VCaP (cell line): Measurements from ENCODE around the gene IFNGR2.

Experiments used
- H3K27ac ChIP-seq: fragments of 450-650 bp; 2 replicates; pipeline ENCODE4 v1.5.1; 2017
- TF ChIP-seq, protein P1 (sequence below): fragments of 450-650 bp; conservative IDR thresholded peaks from 2 replicates; pipeline ENCODE4 v1.5.1; 2017; ENCODE audit warnings: mild to moderate bottlenecking, moderate library complexity

The IFNGR2 gene

DNA sequence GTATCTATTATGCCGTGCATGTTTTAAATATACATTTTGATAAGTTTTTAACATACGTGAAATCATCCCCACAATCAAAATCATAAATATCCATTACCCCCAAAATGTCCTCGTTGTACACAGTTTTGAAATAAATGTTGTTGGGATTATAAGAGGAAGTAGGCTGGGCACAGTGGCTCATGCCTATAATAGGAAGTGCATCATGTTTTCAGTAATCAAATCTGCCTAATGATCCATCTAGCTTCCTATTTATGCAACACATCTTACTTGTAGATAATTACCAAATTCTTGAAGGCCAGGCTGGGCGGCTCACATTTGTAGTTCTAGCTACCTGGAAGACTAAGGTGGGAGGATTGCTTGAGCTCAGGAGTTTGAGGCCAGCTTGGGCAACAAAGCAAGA is 15.0 kb upstream of the IFNGR2 start:
- no peak overlapping the region for H3K27ac ChIP-seq
- TF ChIP-seq, protein P1, sequence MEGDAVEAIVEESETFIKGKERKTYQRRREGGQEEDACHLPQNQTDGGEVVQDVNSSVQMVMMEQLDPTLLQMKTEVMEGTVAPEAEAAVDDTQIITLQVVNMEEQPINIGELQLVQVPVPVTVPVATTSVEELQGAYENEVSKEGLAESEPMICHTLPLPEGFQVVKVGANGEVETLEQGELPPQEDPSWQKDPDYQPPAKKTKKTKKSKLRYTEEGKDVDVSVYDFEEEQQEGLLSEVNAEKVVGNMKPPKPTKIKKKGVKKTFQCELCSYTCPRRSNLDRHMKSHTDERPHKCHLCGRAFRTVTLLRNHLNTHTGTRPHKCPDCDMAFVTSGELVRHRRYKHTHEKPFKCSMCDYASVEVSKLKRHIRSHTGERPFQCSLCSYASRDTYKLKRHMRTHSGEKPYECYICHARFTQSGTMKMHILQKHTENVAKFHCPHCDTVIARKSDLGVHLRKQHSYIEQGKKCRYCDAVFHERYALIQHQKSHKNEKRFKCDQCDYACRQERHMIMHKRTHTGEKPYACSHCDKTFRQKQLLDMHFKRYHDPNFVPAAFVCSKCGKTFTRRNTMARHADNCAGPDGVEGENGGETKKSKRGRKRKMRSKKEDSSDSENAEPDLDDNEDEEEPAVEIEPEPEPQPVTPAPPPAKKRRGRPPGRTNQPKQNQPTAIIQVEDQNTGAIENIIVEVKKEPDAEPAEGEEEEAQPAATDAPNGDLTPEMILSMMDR = no peak

DNA sequence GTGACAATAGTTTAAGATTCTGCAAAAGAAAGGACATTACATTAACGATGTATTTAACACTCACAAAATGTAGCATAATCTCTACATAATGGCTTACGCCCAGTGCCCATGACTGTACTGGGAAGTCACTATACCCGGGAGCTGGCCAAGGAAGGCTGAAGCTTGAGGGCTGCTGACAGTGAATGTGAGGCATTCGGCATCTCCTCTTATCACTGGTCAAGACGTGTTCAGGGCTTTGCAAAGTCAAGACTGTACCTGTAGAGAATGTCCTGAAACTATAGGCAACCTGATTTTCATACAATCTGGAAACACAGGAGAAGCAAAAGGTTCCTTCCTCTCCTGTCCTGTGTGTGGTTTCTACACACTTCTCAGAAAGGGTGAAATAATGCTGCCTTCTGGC is 12.7 kb upstream of the IFNGR2 start:
- H3K27ac ChIP-seq = no peak overlapping the region
- TF ChIP-seq, protein P1 = no peak

DNA sequence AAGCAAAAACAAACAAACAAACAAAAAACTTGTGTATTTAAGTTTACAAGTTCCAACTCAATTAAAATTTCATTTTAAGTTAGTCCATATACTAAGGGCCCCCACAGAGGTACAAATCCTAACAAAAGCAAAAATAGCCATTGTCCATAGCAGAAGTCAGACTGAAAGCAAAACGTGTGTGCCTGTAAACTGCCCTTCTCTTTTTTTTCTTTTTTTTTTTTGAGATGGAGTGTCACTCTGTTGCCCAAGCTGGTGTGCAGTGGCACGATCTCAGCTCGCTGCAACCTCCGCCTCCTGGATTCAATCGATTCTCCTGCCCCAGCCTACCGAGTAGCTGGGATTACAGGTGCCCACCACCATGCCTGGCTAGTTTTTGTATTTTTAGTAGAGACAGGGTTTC is 11.6 kb upstream of the IFNGR2 start:
- TF ChIP-seq, protein P1 = no peak
- no peak overlapping the region for H3K27ac ChIP-seq

DNA sequence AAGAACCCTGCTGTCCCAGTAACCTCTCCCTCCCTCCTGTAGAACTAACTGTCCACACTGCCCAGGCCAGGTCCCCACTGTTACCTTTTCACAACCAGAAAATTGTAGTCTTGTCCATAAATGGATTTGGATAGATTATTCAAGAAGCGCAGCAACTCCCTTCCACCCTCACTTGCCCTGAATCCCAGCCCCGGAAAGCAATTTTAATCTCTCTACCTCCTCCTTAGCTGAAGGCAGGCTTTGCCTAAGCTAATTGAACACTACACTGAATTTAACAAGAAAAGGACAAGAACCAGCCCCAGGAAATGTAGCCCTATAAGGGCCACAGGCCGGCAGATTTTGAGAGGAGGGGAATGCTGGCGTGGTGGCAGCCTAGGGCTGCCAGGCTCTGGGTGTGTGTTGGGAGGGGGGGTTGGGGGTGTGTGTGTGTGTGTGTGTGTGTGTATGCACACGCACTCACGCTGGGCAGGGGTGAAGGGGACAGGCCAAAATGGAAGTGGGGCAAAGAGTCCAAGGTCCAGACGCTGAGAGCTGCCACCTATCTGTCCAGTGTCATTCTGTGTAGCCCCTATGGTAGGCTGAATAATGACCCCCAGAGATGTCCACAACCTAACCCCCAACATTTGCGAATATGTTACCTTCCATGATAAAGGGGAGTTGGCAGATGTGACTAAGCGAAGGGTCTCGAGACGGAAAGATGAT is 10.8 kb upstream of the IFNGR2 start:
- TF ChIP-seq, protein P1 = no peak
- H3K27ac ChIP-seq = no peak overlapping the region

DNA sequence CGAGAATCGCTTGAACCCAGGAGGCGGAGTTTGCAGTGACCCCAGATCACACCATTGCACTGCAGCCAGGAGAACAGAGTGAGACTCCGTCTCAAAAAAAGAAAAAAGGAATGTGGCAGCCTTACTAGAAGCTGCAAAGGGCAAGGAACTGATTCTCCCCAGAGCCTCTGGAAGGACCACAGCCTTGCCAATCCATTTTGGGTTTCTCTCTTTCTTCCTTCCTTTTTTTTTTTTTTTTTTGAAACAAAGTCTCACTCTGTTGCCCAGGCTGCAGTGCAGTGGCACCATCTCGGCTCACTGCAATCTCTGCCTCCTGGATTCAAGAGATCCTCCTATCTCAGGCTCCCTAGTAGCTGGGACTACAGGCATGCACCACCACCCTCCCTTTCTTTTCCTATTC is 9.9 kb upstream of the IFNGR2 start:
- no peak overlapping the region for H3K27ac ChIP-seq
- TF ChIP-seq, protein P1 = no peak

DNA sequence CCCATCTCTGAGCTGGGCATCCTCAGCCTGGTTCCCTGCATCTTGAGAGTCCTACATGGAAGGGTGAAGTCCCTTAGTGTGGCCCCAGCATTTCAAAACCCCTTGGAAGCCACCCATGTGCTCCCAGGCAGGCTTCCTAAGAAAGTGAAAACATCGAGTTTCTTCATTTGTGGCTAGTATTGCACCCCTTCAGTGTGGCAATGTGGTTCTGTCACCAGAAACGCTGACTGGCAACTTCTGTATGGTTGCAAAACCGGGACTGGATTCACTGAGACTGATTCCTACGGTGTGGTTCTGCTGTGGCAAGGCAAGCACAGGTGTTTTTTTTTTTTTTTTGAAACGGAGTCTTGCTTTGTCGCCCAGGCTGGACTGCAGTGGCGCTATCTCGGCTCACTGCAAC is 9.0 kb upstream of the IFNGR2 start:
- TF ChIP-seq, protein P1 = no peak
- H3K27ac ChIP-seq = no peak overlapping the region

DNA sequence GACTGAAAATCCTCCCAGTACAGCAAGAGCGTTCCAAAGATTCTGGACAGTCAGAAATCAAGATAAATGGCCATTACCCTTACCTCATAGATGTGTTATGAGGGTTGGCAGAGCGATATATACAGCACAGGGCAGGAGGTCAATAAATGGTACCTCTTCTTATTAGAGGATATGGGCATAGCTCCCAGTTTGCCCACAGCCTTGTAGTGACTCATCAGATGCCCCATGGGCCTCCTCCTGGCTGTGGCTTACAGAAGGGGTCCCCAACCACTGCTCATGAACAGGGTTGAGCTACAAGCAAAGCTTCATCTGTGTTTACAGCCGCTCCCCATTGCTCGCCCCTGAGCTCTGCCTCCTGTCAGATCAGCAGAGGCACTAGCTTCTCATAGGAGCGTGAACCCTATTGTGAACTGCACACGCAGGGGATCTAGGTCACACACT is 7.3 kb upstream of the IFNGR2 start:
- TF ChIP-seq, protein P1 = no peak
- H3K27ac ChIP-seq = no peak overlapping the region
